Measurements from ENCODE around the gene DUSP6. TPM values are rescaled to one million over a fixed set of nuclear protein-coding genes. Genes with fewer than 3 reads are reported as not detected.
A peak's percentile ranks its signal among the peaks of the same experiment; 100 is the strongest.

The DUSP6 gene
- total and polyA plus RNA-seq, 2 of the 13 experiments (the other 11 are each of a cell fraction or from before 2014, with no cell fraction given) = 40.9 to 161 TPM

DNA sequence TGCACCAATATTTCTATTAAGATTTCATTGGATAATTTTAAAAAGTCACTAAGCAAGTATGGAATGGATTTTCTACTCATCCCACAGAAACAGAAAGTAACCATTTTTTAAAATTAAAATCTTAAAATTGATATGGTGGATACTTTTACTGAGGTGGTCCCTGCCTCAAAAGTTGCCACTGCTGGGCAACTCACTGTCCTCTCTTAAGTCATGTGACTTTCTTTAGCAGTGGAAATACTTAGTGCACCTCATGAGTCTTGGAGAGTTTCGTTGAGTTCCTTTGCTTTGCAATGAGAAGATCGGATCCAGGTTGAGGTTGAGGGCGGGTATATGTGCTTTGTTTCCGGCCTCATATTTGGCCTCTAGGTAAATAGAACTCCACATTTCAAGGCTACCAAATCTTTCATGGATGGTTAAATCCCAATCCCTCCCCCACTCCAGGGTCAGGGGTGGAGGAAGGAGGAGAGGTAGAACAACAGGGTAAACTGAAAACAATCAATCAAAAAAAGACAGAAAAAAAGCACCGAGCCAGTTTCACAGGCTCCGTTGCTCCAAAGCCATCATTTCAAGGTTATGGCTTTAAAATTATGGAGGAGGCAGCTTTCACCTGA is 39.5 kb upstream of the DUSP6 start (continued):
- TF ChIP-seq, protein P1, sequence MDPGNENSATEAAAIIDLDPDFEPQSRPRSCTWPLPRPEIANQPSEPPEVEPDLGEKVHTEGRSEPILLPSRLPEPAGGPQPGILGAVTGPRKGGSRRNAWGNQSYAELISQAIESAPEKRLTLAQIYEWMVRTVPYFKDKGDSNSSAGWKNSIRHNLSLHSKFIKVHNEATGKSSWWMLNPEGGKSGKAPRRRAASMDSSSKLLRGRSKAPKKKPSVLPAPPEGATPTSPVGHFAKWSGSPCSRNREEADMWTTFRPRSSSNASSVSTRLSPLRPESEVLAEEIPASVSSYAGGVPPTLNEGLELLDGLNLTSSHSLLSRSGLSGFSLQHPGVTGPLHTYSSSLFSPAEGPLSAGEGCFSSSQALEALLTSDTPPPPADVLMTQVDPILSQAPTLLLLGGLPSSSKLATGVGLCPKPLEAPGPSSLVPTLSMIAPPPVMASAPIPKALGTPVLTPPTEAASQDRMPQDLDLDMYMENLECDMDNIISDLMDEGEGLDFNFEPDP (CRISPR knock-in tag; conservative IDR thresholded peaks at IDR 0.05) = no peak
- TF ChIP-seq, protein P2, sequence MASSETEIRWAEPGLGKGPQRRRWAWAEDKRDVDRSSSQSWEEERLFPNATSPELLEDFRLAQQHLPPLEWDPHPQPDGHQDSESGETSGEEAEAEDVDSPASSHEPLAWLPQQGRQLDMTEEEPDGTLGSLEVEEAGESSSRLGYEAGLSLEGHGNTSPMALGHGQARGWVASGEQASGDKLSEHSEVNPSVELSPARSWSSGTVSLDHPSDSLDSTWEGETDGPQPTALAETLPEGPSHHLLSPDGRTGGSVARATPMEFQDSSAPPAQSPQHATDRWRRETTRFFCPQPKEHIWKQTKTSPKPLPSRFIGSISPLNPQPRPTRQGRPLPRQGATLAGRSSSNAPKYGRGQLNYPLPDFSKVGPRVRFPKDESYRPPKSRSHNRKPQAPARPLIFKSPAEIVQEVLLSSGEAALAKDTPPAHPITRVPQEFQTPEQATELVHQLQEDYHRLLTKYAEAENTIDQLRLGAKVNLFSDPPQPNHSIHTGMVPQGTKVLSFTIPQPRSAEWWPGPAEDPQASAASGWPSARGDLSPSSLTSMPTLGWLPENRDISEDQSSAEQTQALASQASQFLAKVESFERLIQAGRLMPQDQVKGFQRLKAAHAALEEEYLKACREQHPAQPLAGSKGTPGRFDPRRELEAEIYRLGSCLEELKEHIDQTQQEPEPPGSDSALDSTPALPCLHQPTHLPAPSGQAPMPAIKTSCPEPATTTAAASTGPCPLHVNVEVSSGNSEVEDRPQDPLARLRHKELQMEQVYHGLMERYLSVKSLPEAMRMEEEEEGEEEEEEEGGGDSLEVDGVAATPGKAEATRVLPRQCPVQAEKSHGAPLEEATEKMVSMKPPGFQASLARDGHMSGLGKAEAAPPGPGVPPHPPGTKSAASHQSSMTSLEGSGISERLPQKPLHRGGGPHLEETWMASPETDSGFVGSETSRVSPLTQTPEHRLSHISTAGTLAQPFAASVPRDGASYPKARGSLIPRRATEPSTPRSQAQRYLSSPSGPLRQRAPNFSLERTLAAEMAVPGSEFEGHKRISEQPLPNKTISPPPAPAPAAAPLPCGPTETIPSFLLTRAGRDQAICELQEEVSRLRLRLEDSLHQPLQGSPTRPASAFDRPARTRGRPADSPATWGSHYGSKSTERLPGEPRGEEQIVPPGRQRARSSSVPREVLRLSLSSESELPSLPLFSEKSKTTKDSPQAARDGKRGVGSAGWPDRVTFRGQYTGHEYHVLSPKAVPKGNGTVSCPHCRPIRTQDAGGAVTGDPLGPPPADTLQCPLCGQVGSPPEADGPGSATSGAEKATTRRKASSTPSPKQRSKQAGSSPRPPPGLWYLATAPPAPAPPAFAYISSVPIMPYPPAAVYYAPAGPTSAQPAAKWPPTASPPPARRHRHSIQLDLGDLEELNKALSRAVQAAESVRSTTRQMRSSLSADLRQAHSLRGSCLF (CRISPR knock-in tag; IDR thresholded peaks at IDR 0.05; ENCODE audit: borderline replicate concordance) = no peak
- TF ChIP-seq ZNF572 (CRISPR knock-in tag; IDR thresholded peaks at IDR 0.05) (no peak), ZNF639 (CRISPR knock-in tag; conservative IDR thresholded peaks at IDR 0.05) (no peak), MATR3 (CRISPR knock-in tag; IDR thresholded peaks at IDR 0.05) (no peak), FOXA3 (CRISPR knock-in tag; IDR thresholded peaks at IDR 0.05) (peak; percentile 83), IKZF5 (CRISPR knock-in tag; IDR thresholded peaks at IDR 0.05) (peak; percentile 72), SMC3 (IDR thresholded peaks at IDR 0.05; ENCODE audit: low read length) (no peak), DRAP1 (CRISPR knock-in tag; IDR thresholded peaks at IDR 0.05) (no peak; the same call in 1 of the 2 replicates), BRCA1 (CRISPR knock-in tag; IDR thresholded peaks at IDR 0.05) (no peak), PHF20 (CRISPR knock-in tag; IDR thresholded peaks at IDR 0.05) (no peak), EED (CRISPR knock-in tag; IDR thresholded peaks at IDR 0.05) (no peak), NFIC (IDR thresholded peaks at IDR 0.05; ENCODE audit: low read length) (peak; percentile 55; the same call in 1 of the 2 replicates), HNRNPK (IDR thresholded peaks at IDR 0.05; ENCODE audit: low read depth, low read length, poor library complexity, severe bottlenecking) (no peak), ZBTB8A (CRISPR knock-in tag; IDR thresholded peaks at IDR 0.05; ENCODE audit: borderline replicate concordance, low read depth) (no peak), NR2F6 (IDR thresholded peaks at IDR 0.05) (peak; percentile 91), NR2F6 (CRISPR knock-in tag; IDR thresholded peaks at IDR 0.05) (peak; percentile 92)
- TF ChIP-seq, protein P3, sequence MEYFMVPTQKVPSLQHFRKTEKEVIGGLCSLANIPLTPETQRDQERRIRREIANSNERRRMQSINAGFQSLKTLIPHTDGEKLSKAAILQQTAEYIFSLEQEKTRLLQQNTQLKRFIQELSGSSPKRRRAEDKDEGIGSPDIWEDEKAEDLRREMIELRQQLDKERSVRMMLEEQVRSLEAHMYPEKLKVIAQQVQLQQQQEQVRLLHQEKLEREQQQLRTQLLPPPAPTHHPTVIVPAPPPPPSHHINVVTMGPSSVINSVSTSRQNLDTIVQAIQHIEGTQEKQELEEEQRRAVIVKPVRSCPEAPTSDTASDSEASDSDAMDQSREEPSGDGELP (IDR thresholded peaks at IDR 0.05; ENCODE audit: borderline replicate concordance, low read depth) = no peak; the same call in 1 of the 2 replicates
- TF ChIP-seq, protein P4, sequence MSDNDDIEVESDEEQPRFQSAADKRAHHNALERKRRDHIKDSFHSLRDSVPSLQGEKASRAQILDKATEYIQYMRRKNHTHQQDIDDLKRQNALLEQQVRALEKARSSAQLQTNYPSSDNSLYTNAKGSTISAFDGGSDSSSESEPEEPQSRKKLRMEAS (IDR thresholded peaks at IDR 0.05) = peak; percentile 20; the same call in 1 of the 2 replicates
- TF ChIP-seq, protein P5, sequence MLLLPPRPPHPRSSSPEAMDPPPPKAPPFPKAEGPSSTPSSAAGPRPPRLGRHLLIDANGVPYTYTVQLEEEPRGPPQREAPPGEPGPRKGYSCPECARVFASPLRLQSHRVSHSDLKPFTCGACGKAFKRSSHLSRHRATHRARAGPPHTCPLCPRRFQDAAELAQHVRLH (CRISPR knock-in tag; IDR thresholded peaks at IDR 0.05; ENCODE audit: borderline replicate concordance, low read depth) = no peak
